ENCODE data around the gene LAMTOR3. TPM values are rescaled to one million over a fixed set of nuclear protein-coding genes. Genes with fewer than 3 reads are reported as not detected.

The LAMTOR3 gene
- total RNA-seq, 4 donors from 2014 or later = 26.8 to 30.3 (median 28.2) TPM

DNA sequence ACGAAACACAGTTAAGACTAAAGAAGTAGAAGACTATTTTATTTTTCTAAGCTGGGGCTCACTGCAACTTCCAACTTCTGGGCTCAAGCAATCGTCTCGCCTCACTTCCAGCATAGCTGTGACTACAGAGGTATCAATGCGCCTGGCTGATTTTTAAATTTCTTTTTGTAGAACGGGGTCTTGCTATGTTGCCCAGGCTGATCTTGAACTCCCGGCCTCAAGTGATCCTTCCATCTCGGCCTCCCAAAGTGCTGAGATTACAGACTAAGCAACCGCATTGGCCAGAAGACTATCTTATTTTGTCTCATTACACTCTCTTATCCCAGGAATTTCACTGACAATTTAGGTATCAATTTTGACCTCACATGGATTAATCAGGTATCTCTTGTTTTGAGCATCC is 1.2 kb downstream of the LAMTOR3 start:
- H3K27me3 ChIP-seq = no peaks in the 10 kb centered on the region
- H3K4me3 ChIP-seq = peak overlapping the region in 2 of 4 donors; percentile 89 to 95
- H3K4me1 ChIP-seq = peaks cover 0 to 62% (median 14%) of the 10 kb centered on the region in 4 donors
- WGBS, 2 donors = 93 to 95% methylated on average over 8 of the region's 8 CpGs
- DNase-seq (ENCODE audit: low spot score in 2 of 2) = no peak
- peaks cover 0 to 5% (median 5%) of the 10 kb centered on the region in 3 donors for H3K36me3 ChIP-seq
- TF ChIP-seq, protein P1, sequence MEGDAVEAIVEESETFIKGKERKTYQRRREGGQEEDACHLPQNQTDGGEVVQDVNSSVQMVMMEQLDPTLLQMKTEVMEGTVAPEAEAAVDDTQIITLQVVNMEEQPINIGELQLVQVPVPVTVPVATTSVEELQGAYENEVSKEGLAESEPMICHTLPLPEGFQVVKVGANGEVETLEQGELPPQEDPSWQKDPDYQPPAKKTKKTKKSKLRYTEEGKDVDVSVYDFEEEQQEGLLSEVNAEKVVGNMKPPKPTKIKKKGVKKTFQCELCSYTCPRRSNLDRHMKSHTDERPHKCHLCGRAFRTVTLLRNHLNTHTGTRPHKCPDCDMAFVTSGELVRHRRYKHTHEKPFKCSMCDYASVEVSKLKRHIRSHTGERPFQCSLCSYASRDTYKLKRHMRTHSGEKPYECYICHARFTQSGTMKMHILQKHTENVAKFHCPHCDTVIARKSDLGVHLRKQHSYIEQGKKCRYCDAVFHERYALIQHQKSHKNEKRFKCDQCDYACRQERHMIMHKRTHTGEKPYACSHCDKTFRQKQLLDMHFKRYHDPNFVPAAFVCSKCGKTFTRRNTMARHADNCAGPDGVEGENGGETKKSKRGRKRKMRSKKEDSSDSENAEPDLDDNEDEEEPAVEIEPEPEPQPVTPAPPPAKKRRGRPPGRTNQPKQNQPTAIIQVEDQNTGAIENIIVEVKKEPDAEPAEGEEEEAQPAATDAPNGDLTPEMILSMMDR (IDR thresholded peaks at IDR 0.05) = no peak
- TF ChIP-seq POLR2A (IDR thresholded peaks at IDR 0.05) (no peak), EP300 (IDR thresholded peaks at IDR 0.05) (no peak)
- no peaks in the 10 kb centered on the region for H3K9me3 ChIP-seq
- no peak overlapping the region for H3K27ac ChIP-seq

DNA sequence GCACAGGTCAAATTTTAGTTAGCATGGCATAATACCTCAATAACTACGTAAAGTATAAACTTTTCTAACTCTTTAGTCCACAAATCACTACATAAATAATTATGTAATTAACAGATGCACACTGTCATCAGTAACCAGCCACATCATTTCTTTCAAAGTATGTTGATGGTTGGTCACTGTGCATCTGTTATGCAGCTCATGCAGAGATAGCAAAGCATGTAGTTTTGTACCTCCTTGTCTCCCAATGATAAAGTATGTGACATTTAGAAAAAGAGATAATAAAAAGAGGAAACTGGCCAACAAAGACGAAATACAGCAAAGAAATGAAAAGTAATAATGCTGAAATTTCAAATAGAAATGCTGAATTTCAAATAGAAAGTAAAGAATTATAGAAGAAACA is 2.9 kb downstream of the LAMTOR3 start:
- H3K4me3 ChIP-seq = no peak overlapping the region
- H3K36me3 ChIP-seq = peaks cover 0 to 5% (median 5%) of the 10 kb centered on the region in 3 donors
- peaks cover 0 to 78% (median 14%) of the 10 kb centered on the region in 4 donors for H3K4me1 ChIP-seq
- WGBS, 2 donors = 79 to 81% methylated on average over 2 of the region's 2 CpGs
- H3K9me3 ChIP-seq = no peaks in the 10 kb centered on the region
- DNase-seq (ENCODE audit: low spot score in 2 of 2) = no peak
- H3K27me3 ChIP-seq = no peaks in the 10 kb centered on the region
- TF ChIP-seq EP300 (IDR thresholded peaks at IDR 0.05) = no peak
- TF ChIP-seq, protein P1 (IDR thresholded peaks at IDR 0.05) = no peak
- no peak for TF ChIP-seq POLR2A (IDR thresholded peaks at IDR 0.05)
- H3K27ac ChIP-seq = no peak overlapping the region

DNA sequence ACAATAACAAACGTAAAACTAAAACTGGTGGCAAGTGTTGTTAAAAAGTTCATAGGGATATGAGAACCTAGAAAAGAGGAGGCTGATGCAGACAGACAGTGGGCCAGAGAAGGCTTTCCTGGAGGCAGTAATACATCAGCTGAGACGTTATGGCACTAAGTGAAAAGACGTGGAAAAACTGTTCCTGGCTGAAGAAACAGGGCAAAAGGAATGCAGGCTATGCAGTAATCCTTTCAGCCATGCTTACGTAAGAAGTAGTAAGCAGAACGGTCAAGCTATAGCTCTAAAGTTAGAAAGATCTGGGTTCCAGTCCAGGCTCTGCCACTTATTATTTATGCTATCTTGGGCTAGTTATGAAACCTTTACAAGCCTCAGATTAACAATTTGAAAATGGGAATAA is 6.4 kb downstream of the LAMTOR3 start:
- TF ChIP-seq, protein P1 (IDR thresholded peaks at IDR 0.05) = no peak
- TF ChIP-seq EP300 (IDR thresholded peaks at IDR 0.05) (no peak), POLR2A (IDR thresholded peaks at IDR 0.05) (no peak)
- no peaks in the 10 kb centered on the region for H3K9me3 ChIP-seq
- H3K27me3 ChIP-seq = no peaks in the 10 kb centered on the region
- 56 to 67% methylated on average over 5 of the region's 5 CpGs for WGBS, 2 donors
- no peak for DNase-seq (ENCODE audit: low spot score in 2 of 2)
- no peak overlapping the region for H3K4me3 ChIP-seq
- H3K36me3 ChIP-seq = peaks cover 0 to 30% (median 5%) of the 10 kb centered on the region in 3 donors
- H3K27ac ChIP-seq = no peak overlapping the region
- H3K4me1 ChIP-seq = peaks cover 0 to 62% (median 3%) of the 10 kb centered on the region in 4 donors

DNA sequence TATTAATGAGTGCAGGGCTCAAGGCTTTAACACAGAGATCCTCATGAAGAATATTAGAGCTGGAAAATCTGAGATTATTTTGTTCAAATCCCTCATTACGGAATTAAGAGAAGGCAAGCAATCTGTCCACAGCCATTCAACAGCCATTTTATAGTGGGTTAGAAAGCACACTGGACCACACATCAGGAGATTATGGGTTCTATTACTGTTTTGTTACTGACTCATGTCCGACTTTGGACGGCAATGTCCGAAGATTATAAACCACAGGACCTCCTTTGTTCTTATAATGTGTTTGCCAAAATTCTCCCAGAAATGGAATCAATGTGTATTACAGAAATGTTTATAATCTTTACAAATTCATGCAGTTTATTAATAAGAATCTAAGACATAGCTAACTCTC is 8.1 kb downstream of the LAMTOR3 start:
- WGBS, 2 donors = 51 to 56% methylated on average over 4 of the region's 4 CpGs

DNA sequence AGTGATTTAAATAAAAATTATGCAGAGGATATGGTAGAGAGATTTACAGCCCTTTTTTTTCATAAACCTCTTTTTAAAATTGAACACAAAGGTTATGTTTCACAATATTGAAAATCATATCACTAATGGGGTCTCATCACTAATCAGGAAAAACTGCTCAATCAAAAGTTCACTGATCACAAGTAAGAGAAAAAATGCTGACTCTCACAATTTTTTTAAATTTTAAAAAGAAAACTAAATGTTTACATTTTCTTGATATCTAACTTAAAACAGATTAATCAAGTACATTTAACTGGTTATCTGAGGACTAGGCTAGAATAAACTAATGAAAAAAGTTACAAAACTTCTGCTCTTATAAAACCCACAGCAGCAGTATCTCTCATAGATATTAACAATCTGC is 8.5 kb downstream of the LAMTOR3 start:
- Histone ChIP-seq H3K27me3 (no peaks in the 10 kb centered on the region), H3K36me3 (peaks cover 0 to 43% (median 8%) of the 10 kb centered on the region in 3 donors), H3K9me3 (no peaks in the 10 kb centered on the region), H3K27ac (no peak overlapping the region), H3K4me3 (no peak overlapping the region), H3K4me1 (peaks cover 0 to 40% (median 0%) of the 10 kb centered on the region in 4 donors)
- TF ChIP-seq, protein P1 (IDR thresholded peaks at IDR 0.05) = no peak
- no peak for TF ChIP-seq EP300 (IDR thresholded peaks at IDR 0.05)
- no peak for TF ChIP-seq POLR2A (IDR thresholded peaks at IDR 0.05)
- DNase-seq (ENCODE audit: low spot score in 2 of 2) = no peak

More for the DNA sequence above, 8.1 kb downstream of the LAMTOR3 start:
- TF ChIP-seq, protein P1 (IDR thresholded peaks at IDR 0.05) = no peak
- TF ChIP-seq EP300 (IDR thresholded peaks at IDR 0.05) (no peak), POLR2A (IDR thresholded peaks at IDR 0.05) (no peak)
- DNase-seq (ENCODE audit: low spot score in 2 of 2) = no peak
- Histone ChIP-seq H3K9me3 (no peaks in the 10 kb centered on the region), H3K4me3 (no peak overlapping the region), H3K27ac (no peak overlapping the region), H3K4me1 (peaks cover 0 to 45% (median 0%) of the 10 kb centered on the region in 4 donors), H3K36me3 (peaks cover 0 to 39% (median 5%) of the 10 kb centered on the region in 3 donors), H3K27me3 (no peaks in the 10 kb centered on the region)

All from tibial nerve (tissue), 4 donors.